Left lung (tissue), 10 donors: ENCODE results near the gene SART1. TPM values are rescaled to one million over a fixed set of nuclear protein-coding genes. Genes with fewer than 3 reads are reported as not detected.
"Not testable (repeated sequence)": the region's sequence is repeated elsewhere in the genome, so short reads cannot be mapped to it uniquely, and the experiment has no call there.

ENCODE experiments used
- ATAC-seq: fragments of 200-7000 bp; cut with Tn5 transposase; one replicate; pipeline ENCODE4 v1.9.1; 2020; ENCODE audit warnings: moderate library complexity
- DNase-seq, 4 donors: peaks; one replicate each; pipeline ENCODE4 v3.0.0-alpha.2; 2013 to 2020
- H3K27ac ChIP-seq, 2 donors: fragments of 200-600 bp; sonication (generic) in 1 of 2; one replicate each; pipeline versions ENCODE4 v1.5.0 to v1.8.0; 2020 to 2021
- H3K27me3 ChIP-seq, 2 donors: fragments of 200-600 bp; sonication (generic) in 1 of 2; one replicate each; pipeline versions ENCODE4 v1.5.0 to v1.8.0; 2020 to 2021
- H3K36me3 ChIP-seq, 2 donors: fragments of 200-600 bp; sonication (generic) in 1 of 2; one replicate each; pipeline versions ENCODE4 v1.5.0 to v1.8.0; 2020 to 2021
- H3K4me1 ChIP-seq, 2 donors: fragments of 200-600 bp; one replicate each; pipeline ENCODE4 v1.8.0; 2021
- H3K4me3 ChIP-seq, 2 donors: fragments of 200-600 bp; sonication (generic) in 1 of 2; one replicate each; pipeline versions ENCODE4 v1.5.0 to v1.8.0; 2020 to 2021; ENCODE audit warnings: mild to moderate bottlenecking in 1 of 2
- H3K9me3 ChIP-seq, 2 donors: fragments of 200-600 bp; sonication (generic) in 1 of 2; one replicate each; pipeline versions ENCODE4 v1.5.0 to v1.8.0; 2020 to 2021
- CTCF ChIP-seq, 2 donors: fragments of 200-600 bp; sonication (generic) in 1 of 2; IDR thresholded peaks; one replicate each; pipeline versions ENCODE4 v1.5.0 to v1.8.0; 2021; ENCODE audit warnings: antibody characterized with exemption in 2 of 2
- intact Hi-C, 2 donors: fragments of 100-400 bp; cut with DNase I; formaldehyde crosslinking; loops; one replicate each; pipeline versions ENCODE4 v1.11.2 to v1.14.2; 2022
- polyA plus RNA-seq, 6 donors: library from polyadenylated mRNA; unstranded; fragments of 120-200 nt; gene quantifications; one replicate each; pipeline ENCODE4 v1.2.1, GENCODE V29; 2013; ENCODE audit not compliant: insufficient read length in 6 of 6
- total RNA-seq, 2 donors: library from RNA; stranded (reverse); fragmentation: NEBNext Ultra II Directional; extraction: Animal tissue kit (Norgen Biotek cat#: 25700); gene quantifications; one replicate each; pipeline ENCODE4 v1.2.1, GENCODE V29; 2021
- donor health status: DM: no; HTN: yes; CAD: no.
- donor health status: DM: no; HTN: no; CAD: no.

The SART1 gene
- total and polyA plus RNA-seq, 8 donors: 34.1 to 55.4 (median 46.3) TPM

DNA sequence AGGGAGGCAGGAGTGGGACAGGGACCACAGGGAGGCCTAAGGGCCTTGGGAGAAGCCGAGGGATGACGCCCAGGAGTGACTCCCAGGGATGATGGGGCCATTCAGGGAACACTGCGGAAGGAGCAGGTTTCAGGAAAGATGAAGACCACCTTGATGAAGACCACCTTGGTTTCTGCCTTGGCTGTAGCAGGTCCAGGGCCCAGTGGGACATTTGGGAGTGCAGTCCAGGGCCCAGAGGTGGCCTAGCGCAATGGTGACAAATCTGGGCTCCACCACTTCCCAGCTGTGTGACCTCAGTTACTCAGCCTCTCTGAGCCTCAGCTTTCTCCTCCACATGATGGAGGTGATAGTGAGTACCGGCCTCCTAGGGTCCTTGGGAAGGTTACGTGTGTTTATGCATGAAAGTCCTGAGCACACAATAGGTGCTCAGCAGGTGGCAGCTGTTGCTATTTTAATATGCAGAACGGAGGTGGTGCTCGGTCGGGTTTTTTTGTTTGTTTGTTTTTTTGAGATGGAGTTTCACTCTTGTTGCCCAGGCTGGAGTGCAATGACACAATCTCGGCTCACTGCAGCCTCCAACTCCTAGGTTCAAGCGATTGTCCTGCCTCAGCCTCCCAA lies 15.5 kb upstream of the SART1 start:
- H3K4me3 ChIP-seq: no peak overlapping the region
- peaks cover 0 to 10% of the 10 kb centered on the region in 2 donors for H3K27me3 ChIP-seq
- intact Hi-C loops: no loop called here
- DNase-seq: peak in 1 of 4 donors; percentile 1
- no peaks in the 10 kb centered on the region for H3K36me3 ChIP-seq
- TF ChIP-seq CTCF (IDR thresholded peaks at IDR 0.05): no peak
- no peak for ATAC-seq
- H3K27ac ChIP-seq: no peak overlapping the region
- no peaks in the 10 kb centered on the region for H3K9me3 ChIP-seq
- peaks cover 0 to 15% of the 10 kb centered on the region in 2 donors for H3K4me1 ChIP-seq

GRCh38 chr11:65946655-65947054 lies 14.9 kb upstream of the SART1 start:
- H3K36me3 ChIP-seq: no peaks in the 10 kb centered on the region
- no peak for TF ChIP-seq CTCF (IDR thresholded peaks at IDR 0.05)
- H3K27me3 ChIP-seq: peaks cover 0 to 10% of the 10 kb centered on the region in 2 donors
- H3K27ac ChIP-seq: no peak overlapping the region
- peak in 1 of 4 donors; percentile 43 for DNase-seq
- no peak overlapping the region for H3K4me3 ChIP-seq
- no peaks in the 10 kb centered on the region for H3K9me3 ChIP-seq
- intact Hi-C loops: no loop called here
- peaks cover 0 to 9% of the 10 kb centered on the region in 2 donors for H3K4me1 ChIP-seq
- ATAC-seq: no peak

- Histone ChIP-seq H3K27ac (no peak overlapping the region), H3K36me3 (no peaks in the 10 kb centered on the region), H3K27me3 (peaks cover 0 to 10% of the 10 kb centered on the region in 2 donors), H3K9me3 (no peaks in the 10 kb centered on the region), H3K4me3 (no peak overlapping the region), H3K4me1 (peaks cover 0 to 4% of the 10 kb centered on the region in 2 donors)
- intact Hi-C loops: no loop called here
- ATAC-seq (no peak), DNase-seq (no peak)
- TF ChIP-seq CTCF (IDR thresholded peaks at IDR 0.05): no peak
Observed at GRCh38 chr11:65947133-65947532, 14.4 kb upstream of the SART1 start.

GRCh38 chr11:65947603-65948125 lies 13.9 kb upstream of the SART1 start:
- intact Hi-C loops: no loop called here
- no peak overlapping the region for H3K4me3 ChIP-seq
- TF ChIP-seq CTCF (IDR thresholded peaks at IDR 0.05): no peak
- H3K9me3 ChIP-seq: no peaks in the 10 kb centered on the region
- DNase-seq: peak in 1 of 4 donors; percentile 41
- ATAC-seq: no peak
- H3K27me3 ChIP-seq: peaks cover 0 to 10% of the 10 kb centered on the region in 2 donors
- H3K36me3 ChIP-seq: no peaks in the 10 kb centered on the region
- no peak overlapping the region for H3K27ac ChIP-seq
- no peaks in the 10 kb centered on the region for H3K4me1 ChIP-seq

- H3K27ac ChIP-seq, intact Hi-C loops, H3K4me1 ChIP-seq, H3K9me3 ChIP-seq, H3K36me3 ChIP-seq, DNase-seq, ATAC-seq, H3K4me3 ChIP-seq: not testable (repeated sequence)
- H3K27me3 ChIP-seq: peaks cover 0 to 29% of the 10 kb centered on the region in 2 donors
Observed at GRCh38 chr11:65950711-65951110, 10.8 kb upstream of the SART1 start.

DNA sequence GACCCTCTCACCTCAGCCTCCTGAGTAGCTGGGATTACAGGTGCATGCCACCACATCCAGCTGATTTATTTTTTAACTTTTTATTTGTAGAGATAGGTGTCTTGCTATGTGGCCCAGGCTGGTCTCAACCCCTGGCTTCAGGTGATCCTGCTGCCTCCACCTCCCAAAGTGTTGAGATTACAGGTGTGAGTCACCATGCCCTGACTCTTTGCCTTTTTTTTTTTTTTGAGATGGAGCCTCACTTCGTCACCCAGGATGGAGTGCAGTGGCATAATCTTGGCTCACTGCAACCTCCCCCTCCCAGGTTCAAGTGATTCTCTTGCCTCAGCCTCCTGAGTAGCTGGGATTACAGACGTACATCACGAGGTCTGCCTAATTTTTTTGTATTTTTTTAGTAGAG lies 9.9 kb upstream of the SART1 start:
- H3K36me3 ChIP-seq, DNase-seq, H3K4me1 ChIP-seq, intact Hi-C loops, H3K4me3 ChIP-seq, H3K27ac ChIP-seq, H3K9me3 ChIP-seq, ATAC-seq: not testable (repeated sequence)
- H3K27me3 ChIP-seq: peaks cover 0 to 30% of the 10 kb centered on the region in 2 donors
